Stimulated activated CD4-positive, alpha-beta T cell treated with anti-CD3 and anti-CD28 coated beads, Interleukin-12 subunit alpha, Interleukin-12 subunit beta, amount 100 ng/mL, for 4 hours (primary cell): ENCODE results near the gene NTN4.
A peak's percentile ranks its signal among the peaks of the same experiment; 100 is the strongest.

Source experiments
- DNase-seq: peaks from one replicate; pipeline ENCODE4 v3.0.0-alpha.2; 2020

Gene NTN4

GRCh38 chr12:95653771-95654546, 136.6 kb downstream of the NTN4 start:
- no peak for DNase-seq

- DNase-seq: no peak
Measured at GRCh38 chr12:95651681-95652080, 138.9 kb downstream of the NTN4 start.

- DNase-seq: no peak
Measured at GRCh38 chr12:95648990-95649791, 141.4 kb downstream of the NTN4 start.

GRCh38 chr12:95646781-95647190, 143.8 kb downstream of the NTN4 start:
- DNase-seq: no peak

- no peak for DNase-seq
Measured at GRCh38 chr12:95643256-95643655, 147.3 kb downstream of the NTN4 start.

- no peak for DNase-seq
Measured at GRCh38 chr12:95642583-95642982, 148.0 kb downstream of the NTN4 start.

- DNase-seq: no peak
Measured at GRCh38 chr12:95641299-95641952, 149.1 kb downstream of the NTN4 start.

- DNase-seq: no peak
Measured at GRCh38 chr12:95640516-95640915, 150.0 kb downstream of the NTN4 start.

- no peak for DNase-seq
Measured at GRCh38 chr12:95637471-95638155, 153.0 kb downstream of the NTN4 start.

- DNase-seq: no peak
Measured at GRCh38 chr12:95637010-95637409, 153.6 kb downstream of the NTN4 start.

- DNase-seq: no peak
Measured at GRCh38 chr12:95634622-95635621, 155.6 kb downstream of the NTN4 start.

- DNase-seq: no peak
Measured at GRCh38 chr12:95633732-95634465, 156.7 kb downstream of the NTN4 start.

- DNase-seq: no peak
Measured at GRCh38 chr12:95633049-95633731, 157.4 kb downstream of the NTN4 start.

GRCh38 chr12:95630496-95630895, 160.1 kb downstream of the NTN4 start:
- no peak for DNase-seq

- DNase-seq: no peak
Measured at GRCh38 chr12:95629392-95629791, 161.2 kb downstream of the NTN4 start.

GRCh38 chr12:95626854-95627253, 163.7 kb downstream of the NTN4 start:
- no peak for DNase-seq

- no peak for DNase-seq
Measured at GRCh38 chr12:95625012-95625411, 165.6 kb downstream of the NTN4 start.

GRCh38 chr12:95624589-95624988, 166.0 kb downstream of the NTN4 start:
- no peak for DNase-seq

GRCh38 chr12:95623554-95624170, 166.9 kb downstream of the NTN4 start:
- peak; percentile 2 for DNase-seq

GRCh38 chr12:95622879-95623278, 167.7 kb downstream of the NTN4 start:
- DNase-seq: no peak
